Stimulated activated CD4-positive, alpha-beta T cell treated with anti-CD3 and anti-CD28 coated beads, Interleukin-2, amount 100 ng/mL, for 24 hours (primary cell): ENCODE measurements around the gene FCN2.
A peak's percentile ranks its signal among the peaks of the same experiment; 100 is the strongest.

Source experiments
- DNase-seq, 2 donors: peaks; one replicate each; pipeline ENCODE4 v3.0.0-alpha.2; 2020

The FCN2 gene

GRCh38 chr9:134869554-134870300, 10.9 kb upstream of the FCN2 start:
- DNase-seq: no peak

GRCh38 chr9:134870301-134870694, 10.3 kb upstream of the FCN2 start:
- DNase-seq: no peak

- no peak for DNase-seq
Measured at GRCh38 chr9:134870746-134871662, 9.6 kb upstream of the FCN2 start.

- DNase-seq: no peak
Measured at GRCh38 chr9:134871697-134872340, 8.8 kb upstream of the FCN2 start.

- no peak for DNase-seq
Measured at GRCh38 chr9:134872482-134873231, 8.0 kb upstream of the FCN2 start.

GRCh38 chr9:134875371-134875770, 5.2 kb upstream of the FCN2 start:
- no peak for DNase-seq

GRCh38 chr9:134877541-134877940, 3.1 kb upstream of the FCN2 start:
- DNase-seq: peak in 1 of 2 donors; percentile 3

GRCh38 chr9:134879664-134880483, 736 bp upstream of the FCN2 start:
- DNase-seq: peak in 1 of 2 donors; percentile 8

- DNase-seq: no peak
Measured at GRCh38 chr9:134881313-134881670, 682 bp downstream of the FCN2 start.

GRCh38 chr9:134882204-134882785, 1.7 kb downstream of the FCN2 start:
- DNase-seq: no peak

GRCh38 chr9:134883040-134883782, 2.6 kb downstream of the FCN2 start:
- no peak for DNase-seq

- DNase-seq: no peak
Measured at GRCh38 chr9:134884492-134884891, 3.9 kb downstream of the FCN2 start.

GRCh38 chr9:134885001-134885678, 4.5 kb downstream of the FCN2 start:
- DNase-seq: no peak

- DNase-seq: peak in 1 of 2 donors; percentile 9
Measured at GRCh38 chr9:134885679-134886412, 5.2 kb downstream of the FCN2 start.

GRCh38 chr9:134886413-134886913, 5.9 kb downstream of the FCN2 start:
- peak in 1 of 2 donors; percentile 7 for DNase-seq

- peak in 1 of 2 donors; percentile 8 for DNase-seq
Measured at GRCh38 chr9:134887219-134887618, 6.6 kb downstream of the FCN2 start.

GRCh38 chr9:134887686-134888602, 7.3 kb downstream of the FCN2 start:
- no peak for DNase-seq

GRCh38 chr9:134888603-134889190, 8.1 kb downstream of the FCN2 start:
- no peak for DNase-seq
